ENCODE data around the gene MTLN.
"Not testable (repeated sequence)": the region's sequence is repeated elsewhere in the genome, so short reads cannot be mapped to it uniquely, and the experiment has no call there.

The MTLN gene

DNA sequence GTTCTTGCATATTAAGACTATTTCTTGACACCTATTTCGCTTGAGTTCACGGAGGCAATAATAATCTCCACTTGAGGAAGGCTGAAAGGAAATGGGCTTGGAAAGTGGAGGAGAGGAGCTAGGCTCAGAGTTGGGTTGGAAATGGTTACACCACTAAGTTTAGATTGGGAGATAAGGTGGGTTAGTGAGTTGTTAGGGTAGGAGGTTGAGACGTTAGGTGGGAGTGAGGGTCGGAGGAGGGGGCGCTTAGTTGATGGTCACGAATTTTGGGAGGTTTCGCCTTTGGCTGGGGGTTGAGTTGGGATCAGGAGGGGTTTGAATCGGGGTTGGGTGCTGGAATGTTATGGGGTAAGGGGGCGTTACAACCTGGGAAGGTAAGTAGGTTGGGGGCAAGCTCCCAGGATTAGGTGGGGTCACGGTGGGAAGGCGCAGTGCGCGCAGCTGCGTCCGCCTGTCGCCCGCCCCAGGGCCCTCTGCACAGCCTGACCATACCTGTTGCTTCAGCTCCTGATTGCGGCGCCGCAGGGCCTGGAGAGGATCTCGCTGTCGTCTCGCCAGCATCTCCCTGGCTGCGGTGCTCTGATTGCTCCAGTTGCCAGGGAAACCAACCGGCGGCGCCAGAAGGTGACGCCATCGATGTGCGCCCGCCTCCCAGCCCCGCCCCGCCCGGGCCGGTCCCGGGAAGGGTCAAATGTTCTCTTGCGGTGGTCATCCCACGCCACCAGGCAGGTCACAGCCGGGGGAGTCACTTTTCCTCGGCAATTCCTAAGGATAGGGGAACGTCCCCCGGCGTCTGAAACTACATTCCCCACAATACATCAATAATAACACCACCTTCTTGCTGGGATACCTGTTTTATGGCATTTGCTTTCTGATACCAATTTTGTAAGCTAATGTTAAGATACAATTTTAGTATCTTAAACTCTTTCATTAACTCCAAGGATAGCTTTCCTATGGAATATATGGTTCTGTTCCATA lies 7.7 kb downstream of the MTLN start, which contains the start of gene NPHP1:
Gene NPHP1 (minus strand): TSS at position 606 of the 978 bp plus-strand sequence. CDS start 45 bp downstream, at position 561.
- Histone ChIP-seq H3K4me1 (ENCODE audit: control insufficient read depth, insufficient read depth, low read length, poor library complexity, severe bottlenecking) (peaks cover 5% of the 10 kb centered on the region), H3K27me3 (replicated peaks; ENCODE audit: control insufficient read depth, insufficient read depth, low read length, poor library complexity, severe bottlenecking) (no peaks in the 10 kb centered on the region), H3K4me3 (ENCODE audit: insufficient read depth, low read depth, low read length, poor library complexity, severe bottlenecking) (peak within 1 kb of the TSS; percentile 63), H3K27ac (ENCODE audit: insufficient read depth, low read length, poor library complexity, severe bottlenecking) (peak within 1 kb of the TSS; percentile 61), H3K36me3 (ENCODE audit: control insufficient read depth, insufficient read depth, low read length) (no peaks in the 10 kb centered on the region), H3K9me3 (ENCODE audit: control insufficient read depth, low read length) (no peaks in the 10 kb centered on the region)
- peak; percentile 67 to 73 (median 71) for DNase-seq

GRCh38 chr2:110198016-110198415 lies 14.3 kb downstream of the MTLN start:
- DNase-seq, result no peak
- no peaks in the 10 kb centered on the region for H3K36me3 ChIP-seq (ENCODE audit: control insufficient read depth, insufficient read depth, low read length)
- H3K27ac ChIP-seq (ENCODE audit: insufficient read depth, low read length, poor library complexity, severe bottlenecking), result no peak overlapping the region
- H3K4me1 ChIP-seq (ENCODE audit: control insufficient read depth, insufficient read depth, low read length, poor library complexity, severe bottlenecking), result no peaks in the 10 kb centered on the region
- H3K4me3 ChIP-seq (ENCODE audit: insufficient read depth, low read depth, low read length, poor library complexity, severe bottlenecking), result no peak overlapping the region
- no peaks in the 10 kb centered on the region for H3K9me3 ChIP-seq (ENCODE audit: control insufficient read depth, low read length)
- no peaks in the 10 kb centered on the region for H3K27me3 ChIP-seq (replicated peaks; ENCODE audit: control insufficient read depth, insufficient read depth, low read length, poor library complexity, severe bottlenecking)

DNA sequence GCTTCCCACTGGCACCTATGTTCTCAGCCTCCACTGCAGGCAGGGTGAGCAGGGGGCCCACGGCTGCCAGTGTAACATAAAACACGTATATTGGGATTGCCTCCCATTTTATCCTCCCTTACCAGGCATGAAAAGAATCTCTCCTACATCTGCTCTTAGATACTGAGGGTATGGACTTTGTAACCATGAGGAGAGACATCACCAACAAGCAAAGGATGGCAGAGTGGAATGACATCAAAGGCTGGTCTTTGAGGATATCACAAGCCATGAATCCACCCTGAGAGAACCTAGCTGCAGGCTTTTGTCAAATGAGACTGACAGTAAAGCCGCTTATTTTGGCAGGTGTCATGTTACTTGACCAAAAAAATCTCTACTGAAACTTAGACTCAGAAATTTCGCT lies 14.9 kb downstream of the MTLN start:
- Histone ChIP-seq H3K27me3 (replicated peaks; ENCODE audit: control insufficient read depth, insufficient read depth, low read length, poor library complexity, severe bottlenecking) (no peaks in the 10 kb centered on the region), H3K4me3 (ENCODE audit: insufficient read depth, low read depth, low read length, poor library complexity, severe bottlenecking) (no peak overlapping the region), H3K36me3 (ENCODE audit: control insufficient read depth, insufficient read depth, low read length) (no peaks in the 10 kb centered on the region), H3K9me3 (ENCODE audit: control insufficient read depth, low read length) (no peaks in the 10 kb centered on the region), H3K27ac (ENCODE audit: insufficient read depth, low read length, poor library complexity, severe bottlenecking) (no peak overlapping the region), H3K4me1 (ENCODE audit: control insufficient read depth, insufficient read depth, low read length, poor library complexity, severe bottlenecking) (no peaks in the 10 kb centered on the region)
- DNase-seq, result no peak

DNA sequence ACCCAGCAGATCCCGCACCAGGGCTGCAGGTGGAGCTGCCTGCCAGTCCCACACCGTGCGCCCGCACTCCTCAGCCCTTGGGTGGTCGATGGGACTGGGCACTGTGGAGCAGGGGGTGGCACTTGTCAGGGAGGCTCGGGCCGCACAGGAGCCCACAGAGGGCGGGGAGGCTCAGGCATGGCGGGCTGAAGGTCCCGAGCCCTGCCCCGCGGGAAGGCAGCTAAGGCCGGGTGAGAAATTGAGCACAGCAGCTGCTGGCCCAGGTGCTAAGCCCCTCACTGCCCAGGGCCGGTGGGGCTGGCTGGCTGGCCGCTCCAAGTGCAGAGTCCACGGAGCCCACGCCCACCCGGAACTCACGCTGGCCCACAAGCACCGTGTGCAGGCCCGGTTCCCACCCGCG lies 22.2 kb downstream of the MTLN start:
- not testable (repeated sequence) for H3K27ac ChIP-seq (ENCODE audit: insufficient read depth, low read length, poor library complexity, severe bottlenecking); H3K9me3 ChIP-seq (ENCODE audit: control insufficient read depth, low read length); DNase-seq; H3K4me3 ChIP-seq (ENCODE audit: insufficient read depth, low read depth, low read length, poor library complexity, severe bottlenecking); H3K36me3 ChIP-seq (ENCODE audit: control insufficient read depth, insufficient read depth, low read length); H3K4me1 ChIP-seq (ENCODE audit: control insufficient read depth, insufficient read depth, low read length, poor library complexity, severe bottlenecking); H3K27me3 ChIP-seq (replicated peaks; ENCODE audit: control insufficient read depth, insufficient read depth, low read length, poor library complexity, severe bottlenecking)

DNA sequence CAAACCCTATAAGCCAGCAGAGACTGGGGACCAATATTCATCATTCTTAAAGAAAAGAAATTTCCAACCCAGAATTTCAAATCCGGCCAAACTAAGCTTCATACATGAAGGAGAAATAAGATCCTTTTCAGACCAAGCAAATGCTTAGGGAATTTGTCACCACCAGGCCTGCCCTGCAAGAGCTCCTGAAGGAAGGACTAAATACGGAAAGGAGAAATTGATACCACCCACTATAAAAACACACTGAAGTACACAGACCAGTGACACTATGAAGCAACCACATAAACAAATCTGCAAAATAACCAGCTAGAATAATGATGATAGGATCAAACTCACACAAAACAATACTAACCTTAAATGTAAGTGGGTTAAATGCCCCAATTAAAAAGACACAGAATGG lies 29.9 kb downstream of the MTLN start:
- Histone ChIP-seq H3K27me3 (replicated peaks; ENCODE audit: control insufficient read depth, insufficient read depth, low read length, poor library complexity, severe bottlenecking) (no peaks in the 10 kb centered on the region), H3K27ac (ENCODE audit: insufficient read depth, low read length, poor library complexity, severe bottlenecking) (no peak overlapping the region), H3K4me1 (ENCODE audit: control insufficient read depth, insufficient read depth, low read length, poor library complexity, severe bottlenecking) (no peaks in the 10 kb centered on the region), H3K4me3 (ENCODE audit: insufficient read depth, low read depth, low read length, poor library complexity, severe bottlenecking) (no peak overlapping the region), H3K9me3 (ENCODE audit: control insufficient read depth, low read length) (peaks cover 3% of the 10 kb centered on the region), H3K36me3 (ENCODE audit: control insufficient read depth, insufficient read depth, low read length) (no peaks in the 10 kb centered on the region)
- no peak for DNase-seq

- H3K4me1 ChIP-seq (ENCODE audit: control insufficient read depth, insufficient read depth, low read length, poor library complexity, severe bottlenecking), result no peaks in the 10 kb centered on the region
- H3K27me3 ChIP-seq (replicated peaks; ENCODE audit: control insufficient read depth, insufficient read depth, low read length, poor library complexity, severe bottlenecking), result no peaks in the 10 kb centered on the region
- peaks cover 3% of the 10 kb centered on the region for H3K9me3 ChIP-seq (ENCODE audit: control insufficient read depth, low read length)
- H3K27ac ChIP-seq (ENCODE audit: insufficient read depth, low read length, poor library complexity, severe bottlenecking), result no peak overlapping the region
- no peak overlapping the region for H3K4me3 ChIP-seq (ENCODE audit: insufficient read depth, low read depth, low read length, poor library complexity, severe bottlenecking)
- DNase-seq, result no peak
- H3K36me3 ChIP-seq (ENCODE audit: control insufficient read depth, insufficient read depth, low read length), result no peaks in the 10 kb centered on the region
Observed at GRCh38 chr2:110180036-110180435, 32.3 kb downstream of the MTLN start.

DNA sequence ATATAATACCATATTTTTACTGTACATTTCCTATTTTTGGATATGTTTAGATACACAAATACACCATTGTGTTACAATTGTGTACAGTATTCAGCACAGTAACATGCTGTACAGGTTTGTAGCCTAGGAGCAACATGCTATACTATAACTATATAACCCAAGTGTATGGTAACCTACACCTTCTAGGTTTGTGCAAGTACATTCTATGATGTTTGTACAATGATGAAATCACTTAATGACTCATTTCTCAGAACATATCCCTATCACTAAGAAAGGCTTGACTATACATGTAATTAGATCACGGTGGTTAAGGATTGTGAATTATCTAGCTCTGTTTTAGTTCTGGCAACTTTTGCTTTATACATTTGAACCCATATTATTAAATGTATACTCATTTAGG lies 38.8 kb downstream of the MTLN start:
- H3K4me3 ChIP-seq (ENCODE audit: insufficient read depth, low read depth, low read length, poor library complexity, severe bottlenecking), result no peak overlapping the region
- peaks cover 3% of the 10 kb centered on the region for H3K4me1 ChIP-seq (ENCODE audit: control insufficient read depth, insufficient read depth, low read length, poor library complexity, severe bottlenecking)
- no peaks in the 10 kb centered on the region for H3K27me3 ChIP-seq (replicated peaks; ENCODE audit: control insufficient read depth, insufficient read depth, low read length, poor library complexity, severe bottlenecking)
- H3K27ac ChIP-seq (ENCODE audit: insufficient read depth, low read length, poor library complexity, severe bottlenecking), result no peak overlapping the region
- DNase-seq, result no peak
- H3K9me3 ChIP-seq (ENCODE audit: control insufficient read depth, low read length), result no peaks in the 10 kb centered on the region
- no peaks in the 10 kb centered on the region for H3K36me3 ChIP-seq (ENCODE audit: control insufficient read depth, insufficient read depth, low read length)

DNA sequence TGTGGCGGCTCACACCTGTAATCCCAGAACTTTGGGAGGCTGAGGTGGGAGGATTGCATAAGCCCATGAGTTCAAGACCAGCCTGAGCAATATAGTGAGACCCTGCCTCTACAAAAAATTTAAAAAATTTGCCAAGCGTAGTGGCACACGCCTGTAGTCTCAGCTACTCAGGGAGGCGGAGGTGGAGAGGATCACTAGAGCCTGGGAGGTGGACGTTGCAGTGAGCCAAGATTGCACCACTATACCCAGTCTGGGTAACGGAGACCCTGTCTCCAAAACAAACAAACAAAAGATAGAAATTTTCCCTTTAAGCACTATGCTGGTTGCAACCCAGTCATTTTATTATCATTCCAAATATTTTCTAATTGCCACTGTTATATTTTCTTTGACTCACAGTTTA lies 39.8 kb downstream of the MTLN start:
- H3K36me3 ChIP-seq (ENCODE audit: control insufficient read depth, insufficient read depth, low read length), result no peaks in the 10 kb centered on the region
- no peak overlapping the region for H3K4me3 ChIP-seq (ENCODE audit: insufficient read depth, low read depth, low read length, poor library complexity, severe bottlenecking)
- DNase-seq, result no peak
- H3K27ac ChIP-seq (ENCODE audit: insufficient read depth, low read length, poor library complexity, severe bottlenecking), result no peak overlapping the region
- no peaks in the 10 kb centered on the region for H3K9me3 ChIP-seq (ENCODE audit: control insufficient read depth, low read length)
- H3K27me3 ChIP-seq (replicated peaks; ENCODE audit: control insufficient read depth, insufficient read depth, low read length, poor library complexity, severe bottlenecking), result no peaks in the 10 kb centered on the region
- H3K4me1 ChIP-seq (ENCODE audit: control insufficient read depth, insufficient read depth, low read length, poor library complexity, severe bottlenecking), result peaks cover 3% of the 10 kb centered on the region

- Histone ChIP-seq H3K4me1 (ENCODE audit: control insufficient read depth, insufficient read depth, low read length, poor library complexity, severe bottlenecking) (peaks cover 3% of the 10 kb centered on the region), H3K4me3 (ENCODE audit: insufficient read depth, low read depth, low read length, poor library complexity, severe bottlenecking) (no peak overlapping the region), H3K36me3 (ENCODE audit: control insufficient read depth, insufficient read depth, low read length) (no peaks in the 10 kb centered on the region), H3K9me3 (ENCODE audit: control insufficient read depth, low read length) (no peaks in the 10 kb centered on the region), H3K27me3 (replicated peaks; ENCODE audit: control insufficient read depth, insufficient read depth, low read length, poor library complexity, severe bottlenecking) (no peaks in the 10 kb centered on the region), H3K27ac (ENCODE audit: insufficient read depth, low read length, poor library complexity, severe bottlenecking) (no peak overlapping the region)
- DNase-seq, result no peak
Observed at GRCh38 chr2:110170102-110170501, 42.2 kb downstream of the MTLN start.

DNA sequence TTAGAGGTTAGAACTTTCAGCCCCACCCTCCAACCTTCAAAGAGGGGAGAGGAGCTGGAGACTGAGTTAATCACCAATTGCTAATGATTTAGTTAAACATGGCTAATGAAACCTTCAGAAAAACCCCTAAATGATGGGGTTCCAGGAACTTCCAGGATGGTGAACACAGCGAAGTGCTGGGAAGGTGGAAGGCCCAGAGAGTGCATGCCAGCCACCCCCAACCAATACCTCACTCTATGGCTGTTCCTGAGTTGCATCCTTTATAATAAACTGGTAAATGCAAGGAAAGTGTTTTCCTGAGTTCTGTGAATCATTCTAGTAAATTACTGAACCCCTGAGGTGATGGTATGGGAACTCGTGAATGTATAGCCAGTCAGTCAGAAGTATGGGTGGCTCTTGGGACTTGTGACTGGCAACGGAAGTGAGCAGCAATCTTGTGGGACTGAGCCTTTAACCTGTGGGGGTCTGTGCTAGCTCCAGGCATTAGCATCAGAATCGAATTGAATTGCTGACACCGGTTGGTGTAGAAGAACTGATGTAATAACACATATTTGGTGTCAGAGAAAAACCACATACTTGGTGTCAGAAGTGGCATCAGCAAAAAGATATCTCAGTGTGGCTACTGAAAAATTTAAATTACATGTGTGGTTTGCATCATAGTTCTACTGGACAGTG lies 44.9 kb downstream of the MTLN start:
- no peak overlapping the region for H3K4me3 ChIP-seq (ENCODE audit: insufficient read depth, low read depth, low read length, poor library complexity, severe bottlenecking)

More for the DNA sequence above, 44.9 kb downstream of the MTLN start:
- H3K27ac ChIP-seq (ENCODE audit: insufficient read depth, low read length, poor library complexity, severe bottlenecking), result no peak overlapping the region
- no peaks in the 10 kb centered on the region for H3K36me3 ChIP-seq (ENCODE audit: control insufficient read depth, insufficient read depth, low read length)
- DNase-seq, result no peak
- no peaks in the 10 kb centered on the region for H3K9me3 ChIP-seq (ENCODE audit: control insufficient read depth, low read length)
- H3K27me3 ChIP-seq (replicated peaks; ENCODE audit: control insufficient read depth, insufficient read depth, low read length, poor library complexity, severe bottlenecking), result no peaks in the 10 kb centered on the region
- peaks cover 3% of the 10 kb centered on the region for H3K4me1 ChIP-seq (ENCODE audit: control insufficient read depth, insufficient read depth, low read length, poor library complexity, severe bottlenecking)
